K562 (cell line): Measurements from ENCODE around the gene CD22. TPM values are rescaled to one million over a fixed set of nuclear protein-coding genes. Genes with fewer than 3 reads are reported as not detected.

ENCODE experiments used
- ATAC-seq: fragments of 200-7000 bp; cut with Tn5 transposase; 3 replicates; pipeline ENCODE4 v1.9.1; 2020; ENCODE audit warnings: moderate library complexity
- BruUV-seq: library from RNA; stranded (reverse); fragments of 400-500 nt; replicated peaks from 2 replicates; lab custom pipeline; 2021; lab: Mats Ljungman, UMichigan
- CTCF ChIA-PET: fragments of 300-600 bp; formaldehyde crosslinking; extraction: SDS; loops from one replicate; lab custom pipeline; 2021; ENCODE audit warnings: low intra/inter-chr PET ratio; lab: Yijun Ruan, JAX
- POLR2A ChIA-PET: fragments of 300-600, 350-650 bp; sonication (Branson Sonifier 250); formaldehyde crosslinking; extraction: SDS; loops from one replicate; lab custom pipeline; 2021; ENCODE audit warnings: antibody characterized with exemption, inconsistent platforms; lab: Yijun Ruan, JAX
- DNase-seq, 4 experiments: peaks; one replicate each; pipeline versions ENCODE4 v3.0.0 to v3.0.0-alpha.2; 2011 to 2018; ENCODE audit warnings: low spot score in 3 of 4, mixed read lengths in 3 of 4; ENCODE audit errors: extremely low read depth in 1 of 4
- FAIRE-seq: peaks from 2 replicates; lab custom pipeline; 2011; peaks lifted over from hg19 to GRCh38; lab: Jason Lieb, UNC
- H2AFZ ChIP-seq: 2 replicates; pipeline ENCODE4 v1.6.0; 2011; ENCODE audit warnings: low read depth, low read length, control low read depth, inconsistent platforms
- H3K27ac ChIP-seq: fragments of 200-600 bp; 3 replicates; pipeline ENCODE4 v1.8.0; 2011; ENCODE audit warnings: low read depth, mild to moderate bottlenecking, control low read depth, inconsistent platforms, low read length, moderate library complexity, mixed read lengths; ENCODE audit errors: extremely low read depth
- H3K27me3 ChIP-seq, 2 experiments: fragments of 300-600 bp in 1 of 2; 2 replicates in 1 of 2; 3 replicates in 1 of 2; pipeline versions ENCODE4 v1.6.0 to v1.8.0; 2011; ENCODE audit warnings: inconsistent platforms in 2 of 2, low read length in 2 of 2, mild to moderate bottlenecking in 1 of 2, mixed read lengths in 1 of 2, moderate library complexity in 1 of 2; ENCODE audit not compliant: control insufficient read depth in 2 of 2, insufficient read depth in 2 of 2
- H3K36me3 ChIP-seq: fragments of 300-600 bp; 3 replicates; pipeline ENCODE4 v1.8.0; 2011; ENCODE audit warnings: mild to moderate bottlenecking, low read length, inconsistent platforms; ENCODE audit not compliant: control insufficient read depth, insufficient read depth
- H3K4me1 ChIP-seq, 2 experiments: fragments of 200-600 bp in 1 of 2; replicated peaks in 1 of 2; 2 replicates in 1 of 2; 3 replicates in 1 of 2; pipeline versions ENCODE4 v1.5.1 to v1.8.0; 2011; ENCODE audit warnings: inconsistent platforms in 2 of 2, low read length in 2 of 2, mild to moderate bottlenecking in 1 of 2, mixed read lengths in 1 of 2, moderate library complexity in 1 of 2; ENCODE audit not compliant: control insufficient read depth in 2 of 2, insufficient read depth in 2 of 2
- H3K4me2 ChIP-seq: 2 replicates; pipeline ENCODE4 v1.6.1; 2011; ENCODE audit warnings: low read length, control low read depth, inconsistent platforms, mixed read lengths; ENCODE audit not compliant: insufficient read depth
- H3K4me3 ChIP-seq: fragments of 200-600 bp; sonication (generic), shearing (Covaris generic); 2 replicates; pipeline ENCODE4 v1.5.1; 2016; ENCODE audit warnings: control low read depth, inconsistent platforms
- H3K79me2 ChIP-seq: fragments of 200-600 bp; 3 replicates; pipeline ENCODE4 v1.8.0; 2011; ENCODE audit warnings: low read length, inconsistent platforms; ENCODE audit not compliant: control insufficient read depth, insufficient read depth
- H3K9ac ChIP-seq, 2 experiments: 2 replicates each; pipeline versions ENCODE4 v1.6.0 to v1.6.1; 2011; ENCODE audit warnings: low read depth in 2 of 2, low read length in 2 of 2, control low read depth in 1 of 2, inconsistent platforms in 1 of 2, mild to moderate bottlenecking in 1 of 2, mixed read lengths in 1 of 2; ENCODE audit not compliant: insufficient read depth in 1 of 2
- H3K9me1 ChIP-seq: one replicate; pipeline ENCODE4 v1.6.0; 2011; ENCODE audit warnings: inconsistent platforms, mild to moderate bottlenecking, low read length, moderate library complexity; ENCODE audit not compliant: control insufficient read depth, insufficient read depth
- H3K9me3 ChIP-seq: replicated peaks from 2 replicates; pipeline ENCODE4 v1.5.1; 2011; ENCODE audit warnings: low read depth, low read length, inconsistent platforms; ENCODE audit not compliant: control insufficient read depth, insufficient read depth
- H4K20me1 ChIP-seq: replicated peaks from 2 replicates; pipeline ENCODE4 v1.6.1; 2011; ENCODE audit warnings: low read length, inconsistent platforms, mixed read lengths; ENCODE audit not compliant: control insufficient read depth, insufficient read depth
- ATF1 ChIP-seq, 2 experiments: fragments of 450-650 bp in 1 of 2; IDR thresholded peaks; 2 replicates each; pipeline ENCODE4 v1.6.1; 2016; ENCODE audit warnings: missing compliant biosample characterization in 1 of 2, missing genetic modification characterization in 1 of 2
- BRD4 ChIP-seq: fragments of 200-600 bp; sonication (generic); IDR thresholded peaks from 2 replicates; pipeline ENCODE4 v1.6.1; 2017; ENCODE audit warnings: inconsistent platforms
- CXXC5 ChIP-seq: fragments of 250-450 bp; sonication (Bioruptor Pico); IDR thresholded peaks from 2 replicates; pipeline ENCODE4 v1.8.0; 2022; ENCODE audit warnings: inconsistent platforms, mild to moderate bottlenecking, moderate library complexity
- RAD21 ChIP-seq, 2 experiments: fragments of 250-450 bp in 1 of 2; fragments of 450-650 bp in 1 of 2; sonication (Bioruptor Pico) in 1 of 2; formaldehyde crosslinking in 1 of 2; IDR thresholded peaks in 1 of 2; conservative IDR thresholded peaks in 1 of 2; 2 replicates each; pipeline versions ENCODE4 v1.4.0 to v1.8.0; 2020 to 2022; ENCODE audit warnings: mild to moderate bottlenecking in 2 of 2, moderate library complexity in 1 of 2
- ZNF134 ChIP-seq: fragments of 250-450 bp; sonication (Bioruptor Pico); conservative IDR thresholded peaks from 2 replicates; pipeline ENCODE4 v1.4.0; 2020
- ZNF644 ChIP-seq: fragments of 200-800 bp; sonication (Bioruptor generic); IDR thresholded peaks from 2 replicates; pipeline ENCODE4 v1.6.1; 2016; ENCODE audit warnings: low read depth, missing genetic modification characterization, missing compliant biosample characterization
- WGBS: fragments of 100-300 bp; shearing (Covaris generic); methylation state at CpG from one replicate; pipeline ENCODE4 v1.1.6; 2016; ENCODE audit warnings: low coverage, mixed read lengths; ENCODE audit not compliant: insufficient coverage; ENCODE audit errors: missing lambda C conversion rate; 5-methylcytosine and 5-hydroxymethylcytosine counted together
- in situ Hi-C: fragments of 300-500 bp; cut with MboI; formaldehyde crosslinking; loops from 4 replicates; pipeline ENCODE4 v1.15.0; 2018; ENCODE audit warnings: inconsistent platforms, mixed read lengths
- intact Hi-C: fragments of 100-400 bp; cut with micrococcal nuclease; formaldehyde crosslinking; loops from 2 replicates; pipeline ENCODE4 v1.14.2; 2022
- polyA plus RNA-seq, 8 experiments: library from polyadenylated mRNA; depleted of rRNA in 4 of 8; stranded (reverse) in 5 of 8; unstranded in 3 of 8; fragments of >200 nt; fragmentation: Nextera tagmentation in 2 of 8; fragmentation: Illumina TruSeq in 1 of 8; extraction: Ambion mirVana in 2 of 8; extraction: Trizol in 1 of 8; gene quantifications; 2 replicates each; pipeline versions ENCODE4 v1.2.1 to v1.2.3, GENCODE V29; 2011 to 2014; ENCODE audit warnings: inconsistent platforms in 1 of 8, missing spikeins in 1 of 8
- total RNA-seq, 7 experiments: library from RNA; depleted of rRNA in 6 of 7; stranded (reverse); fragments of >200 nt in 6 of 7; fragmentation: Illumina TruSeq in 2 of 7; extraction: Trizol in 2 of 7; gene quantifications; 2 replicates each; pipeline versions ENCODE4 v1.2.1 to v1.2.3, GENCODE V29; 2011 to 2021; ENCODE audit warnings: low replicate concordance in 1 of 7
- TF ChIP-seq, protein P1 (sequence below): fragments of 450-650 bp; IDR thresholded peaks from 2 replicates; pipeline ENCODE4 v1.6.1; 2016; ENCODE audit warnings: low read depth
- TF ChIP-seq, protein P2 (sequence below): sonication (generic); formaldehyde crosslinking; IDR thresholded peaks from 2 replicates; pipeline ENCODE4 v1.9.0; 2022; ENCODE audit warnings: mild to moderate bottlenecking, missing genetic modification reagents
- TF ChIP-seq, protein P3 (sequence below): sonication (generic); formaldehyde crosslinking; IDR thresholded peaks from 2 replicates; pipeline ENCODE4 v1.8.1; 2023; ENCODE audit warnings: mild to moderate bottlenecking, missing genetic modification reagents

The CD22 gene
- total and polyA plus RNA-seq, 9 of the 15 experiments (the other 6 are each of a cell fraction or from before 2014, with no cell fraction given): 0.29 to 5.0 (median 3.5) TPM

DNA sequence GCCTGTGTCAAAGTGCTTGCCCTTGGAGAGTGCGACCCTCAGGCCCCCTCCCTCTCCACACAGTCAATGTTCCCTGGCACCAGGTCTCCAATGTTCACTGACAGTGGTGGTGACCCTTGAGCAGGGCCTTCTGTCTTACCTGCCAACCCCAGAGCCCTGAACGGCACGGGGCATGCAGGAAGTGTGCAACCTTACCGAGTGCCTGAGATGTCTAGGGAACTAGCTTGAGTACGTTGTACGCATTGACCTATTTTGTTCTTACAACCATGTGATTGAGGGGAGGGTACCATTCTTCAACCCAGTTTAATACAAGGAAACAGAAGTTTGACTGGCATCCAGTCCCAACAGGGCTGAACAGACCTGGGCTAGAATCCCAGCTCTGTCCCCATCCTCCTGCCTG lies 23.8 kb upstream of the CD22 start:
- H2AFZ ChIP-seq: peak overlapping the region; percentile 32
- H3K36me3 ChIP-seq: no peaks in the 10 kb centered on the region
- TSS peak; percentile 91 for BruUV-seq
- intact Hi-C loops: no loop called here
- no peaks in the 10 kb centered on the region for H4K20me1 ChIP-seq
- in situ Hi-C loops: no loop called here
- H3K27ac ChIP-seq: peak overlapping the region; percentile 99
- POLR2A ChIA-PET: no interaction called here
- H3K79me2 ChIP-seq: peaks cover 3% of the 10 kb centered on the region; the same call in 2 of the 3 replicates
- H3K4me1 ChIP-seq: peaks cover 64 to 65% of the 10 kb centered on the region in 2 experiments
- H3K4me2 ChIP-seq: peak overlapping the region; percentile 37
- peaks cover 3% of the 10 kb centered on the region for H3K9me1 ChIP-seq
- no peaks in the 10 kb centered on the region for H3K27me3 ChIP-seq
- no peaks in the 10 kb centered on the region for H3K9me3 ChIP-seq
- ATAC-seq (no peak), DNase-seq (no peak), FAIRE-seq (no peak)
- H3K4me3 ChIP-seq: no peak overlapping the region
- no peak for TF ChIP-seq ZNF134 (CRISPR knock-in tag)
- TF ChIP-seq, protein P1, sequence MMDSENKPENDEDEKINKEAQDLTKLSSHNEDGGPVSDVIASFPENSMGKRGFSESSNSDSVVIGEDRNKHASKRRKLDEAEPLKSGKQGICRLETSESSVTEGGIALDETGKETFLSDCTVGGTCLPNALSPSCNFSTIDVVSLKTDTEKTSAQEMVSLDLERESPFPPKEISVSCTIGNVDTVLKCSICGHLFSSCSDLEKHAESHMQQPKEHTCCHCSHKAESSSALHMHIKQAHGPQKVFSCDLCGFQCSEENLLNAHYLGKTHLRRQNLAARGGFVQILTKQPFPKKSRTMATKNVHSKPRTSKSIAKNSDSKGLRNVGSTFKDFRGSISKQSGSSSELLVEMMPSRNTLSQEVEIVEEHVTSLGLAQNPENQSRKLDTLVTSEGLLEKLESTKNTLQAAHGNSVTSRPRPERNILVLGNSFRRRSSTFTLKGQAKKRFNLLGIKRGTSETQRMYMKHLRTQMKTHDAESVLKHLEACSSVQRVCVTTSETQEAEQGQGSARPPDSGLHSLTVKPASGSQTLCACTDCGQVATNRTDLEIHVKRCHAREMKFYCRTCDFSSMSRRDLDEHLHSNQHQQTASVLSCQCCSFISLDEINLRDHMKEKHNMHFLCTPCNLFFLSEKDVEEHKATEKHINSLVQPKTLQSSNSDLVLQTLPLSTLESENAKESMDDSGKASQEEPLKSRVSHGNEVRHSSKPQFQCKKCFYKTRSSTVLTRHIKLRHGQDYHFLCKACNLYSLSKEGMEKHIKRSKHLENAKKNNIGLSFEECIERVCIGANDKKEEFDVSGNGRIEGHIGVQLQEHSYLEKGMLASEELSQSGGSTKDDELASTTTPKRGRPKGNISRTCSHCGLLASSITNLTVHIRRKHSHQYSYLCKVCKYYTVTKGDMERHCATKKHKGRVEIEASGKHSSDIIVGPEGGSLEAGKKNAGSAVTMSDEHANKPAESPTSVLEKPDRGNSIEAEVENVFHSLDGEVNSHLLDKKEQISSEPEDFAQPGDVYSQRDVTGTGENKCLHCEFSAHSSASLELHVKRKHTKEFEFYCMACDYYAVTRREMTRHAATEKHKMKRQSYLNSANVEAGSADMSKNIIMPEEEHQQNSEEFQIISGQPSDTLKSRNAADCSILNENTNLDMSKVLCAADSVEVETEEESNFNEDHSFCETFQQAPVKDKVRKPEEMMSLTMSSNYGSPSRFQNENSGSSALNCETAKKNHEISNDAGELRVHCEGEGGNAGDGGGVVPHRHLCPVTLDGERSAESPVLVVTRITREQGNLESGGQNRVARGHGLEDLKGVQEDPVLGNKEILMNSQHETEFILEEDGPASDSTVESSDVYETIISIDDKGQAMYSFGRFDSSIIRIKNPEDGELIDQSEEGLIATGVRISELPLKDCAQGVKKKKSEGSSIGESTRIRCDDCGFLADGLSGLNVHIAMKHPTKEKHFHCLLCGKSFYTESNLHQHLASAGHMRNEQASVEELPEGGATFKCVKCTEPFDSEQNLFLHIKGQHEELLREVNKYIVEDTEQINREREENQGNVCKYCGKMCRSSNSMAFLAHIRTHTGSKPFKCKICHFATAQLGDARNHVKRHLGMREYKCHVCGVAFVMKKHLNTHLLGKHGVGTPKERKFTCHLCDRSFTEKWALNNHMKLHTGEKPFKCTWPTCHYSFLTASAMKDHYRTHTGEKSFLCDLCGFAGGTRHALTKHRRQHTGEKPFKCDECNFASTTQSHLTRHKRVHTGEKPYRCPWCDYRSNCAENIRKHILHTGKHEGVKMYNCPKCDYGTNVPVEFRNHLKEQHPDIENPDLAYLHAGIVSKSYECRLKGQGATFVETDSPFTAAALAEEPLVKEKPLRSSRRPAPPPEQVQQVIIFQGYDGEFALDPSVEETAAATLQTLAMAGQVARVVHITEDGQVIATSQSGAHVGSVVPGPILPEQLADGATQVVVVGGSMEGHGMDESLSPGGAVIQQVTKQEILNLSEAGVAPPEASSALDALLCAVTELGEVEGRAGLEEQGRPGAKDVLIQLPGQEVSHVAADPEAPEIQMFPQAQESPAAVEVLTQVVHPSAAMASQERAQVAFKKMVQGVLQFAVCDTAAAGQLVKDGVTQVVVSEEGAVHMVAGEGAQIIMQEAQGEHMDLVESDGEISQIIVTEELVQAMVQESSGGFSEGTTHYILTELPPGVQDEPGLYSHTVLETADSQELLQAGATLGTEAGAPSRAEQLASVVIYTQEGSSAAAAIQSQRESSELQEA: 0 out of 2 replicates have a peak, but pooled peaks have one; percentile 1
- no peak; the same call in 1 of the 2 replicates for TF ChIP-seq BRD4
- 0 out of 2 replicates have a peak, but pooled peaks have one; percentile 27 for TF ChIP-seq ZNF644 (tag)
- TF ChIP-seq CXXC5 (CRISPR knock-in tag): 0 out of 2 replicates have a peak, but pooled peaks have one; percentile 16
- TF ChIP-seq RAD21 (CRISPR knock-in tag; conservative IDR thresholded peaks at IDR 0.05 in 1 of 2, IDR thresholded peaks at IDR 0.05 in 1 of 2): no peak
- no peak for TF ChIP-seq ATF1 (CRISPR knock-in tag; IDR thresholded peaks at IDR 0.05)
- no peak for TF ChIP-seq ATF1 (tag; IDR thresholded peaks at IDR 0.05)
- TF ChIP-seq, protein P2, sequence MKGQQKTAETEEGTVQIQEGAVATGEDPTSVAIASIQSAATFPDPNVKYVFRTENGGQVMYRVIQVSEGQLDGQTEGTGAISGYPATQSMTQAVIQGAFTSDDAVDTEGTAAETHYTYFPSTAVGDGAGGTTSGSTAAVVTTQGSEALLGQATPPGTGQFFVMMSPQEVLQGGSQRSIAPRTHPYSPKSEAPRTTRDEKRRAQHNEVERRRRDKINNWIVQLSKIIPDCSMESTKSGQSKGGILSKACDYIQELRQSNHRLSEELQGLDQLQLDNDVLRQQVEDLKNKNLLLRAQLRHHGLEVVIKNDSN: peak; percentile 29; the same call in 1 of the 2 replicates
- TF ChIP-seq, protein P3, sequence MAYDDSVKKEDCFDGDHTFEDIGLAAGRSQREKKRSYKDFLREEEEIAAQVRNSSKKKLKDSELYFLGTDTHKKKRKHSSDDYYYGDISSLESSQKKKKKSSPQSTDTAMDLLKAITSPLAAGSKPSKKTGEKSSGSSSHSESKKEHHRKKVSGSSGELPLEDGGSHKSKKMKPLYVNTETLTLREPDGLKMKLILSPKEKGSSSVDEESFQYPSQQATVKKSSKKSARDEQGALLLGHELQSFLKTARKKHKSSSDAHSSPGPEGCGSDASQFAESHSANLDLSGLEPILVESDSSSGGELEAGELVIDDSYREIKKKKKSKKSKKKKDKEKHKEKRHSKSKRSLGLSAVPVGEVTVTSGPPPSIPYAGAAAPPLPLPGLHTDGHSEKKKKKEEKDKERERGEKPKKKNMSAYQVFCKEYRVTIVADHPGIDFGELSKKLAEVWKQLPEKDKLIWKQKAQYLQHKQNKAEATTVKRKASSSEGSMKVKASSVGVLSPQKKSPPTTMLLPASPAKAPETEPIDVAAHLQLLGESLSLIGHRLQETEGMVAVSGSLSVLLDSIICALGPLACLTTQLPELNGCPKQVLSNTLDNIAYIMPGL (CRISPR knock-in tag): 0 out of 2 replicates have a peak, but pooled peaks have one; percentile 56
- WGBS: 71% methylated on average over 6 of the region's 6 CpGs
- CTCF ChIA-PET: no interaction called here
- H3K9ac ChIP-seq: peak overlapping the region; percentile 72 to 86
